Keratinocyte (primary cell): ENCODE results near the gene CCDC97.

Source experiments
- CTCF ChIP-seq, 3 experiments: IDR thresholded peaks in 1 of 3; conservative IDR thresholded peaks in 1 of 3; optimal IDR thresholded peaks in 1 of 3; 2 replicates in 2 of 3; 3 replicates in 1 of 3; pipeline versions ENCODE3 to v1.5.1; 2011; ENCODE audit warnings: low read length in 3 of 3, mild to moderate bottlenecking in 3 of 3, moderate library complexity in 2 of 3, control low read depth in 1 of 3, inconsistent platforms in 1 of 3; ENCODE audit not compliant: insufficient read depth in 2 of 3; ENCODE audit errors: extremely low read depth in 1 of 3
- EZH2 ChIP-seq: IDR thresholded peaks from one replicate; pipeline ENCODE4 v1.6.1; 2012; ENCODE audit warnings: inconsistent platforms, mild to moderate bottlenecking, low read length, moderate library complexity

- TF ChIP-seq CTCF (optimal IDR thresholded peaks at IDR 0.05 in 1 of 3, IDR thresholded peaks at IDR 0.05 in 1 of 3, conservative IDR thresholded peaks at IDR 0.05 in 1 of 3; ENCODE audit: extremely low read depth in 1 of 3, insufficient read depth in 2 of 3, low read length in 3 of 3) = peak; percentile 44 to 62 (median 57)
- TF ChIP-seq EZH2 = no peak
Observed at GRCh38 chr19:41352609-41353465, 42.9 kb downstream of the CCDC97 start.
